ENCODE results near the gene CDH22. TPM values are rescaled to one million over a fixed set of nuclear protein-coding genes. Genes with fewer than 3 reads are reported as not detected.

CDH22 gene
- total and polyA plus RNA-seq, 2 donors (not counting 1 experiment from before 2014, with no cell fraction given): not detected

- no peak overlapping the region for H3K4me3 Mint-ChIP-seq
- DNase-seq (no peak), ATAC-seq (ENCODE audit: low read depth) (no peak)
- POLR2A ChIA-PET: no interaction called here
- H3K27ac Mint-ChIP-seq: no peak overlapping the region
- CTCF ChIA-PET: no interaction called here
- 55% methylated on average over 5 of the region's 7 CpGs for WGBS (ENCODE audit: insufficient coverage)
- Histone ChIP-seq H3K9ac (ENCODE audit: low read length) (no peak overlapping the region), H4K20me1 (ENCODE audit: control insufficient read depth, insufficient read depth, low read length, poor library complexity, severe bottlenecking) (no peaks in the 10 kb centered on the region), H3K9me3 (ENCODE audit: control extremely low read depth in 1 of 3, control insufficient read depth in 2 of 3, insufficient read depth in 1 of 3, low read length in 2 of 3) (no peaks in the 10 kb centered on the region), H3K36me3 (replicated peaks in 1 of 2; ENCODE audit: control extremely low read depth in 1 of 2, control insufficient read depth in 1 of 2, extremely low read depth in 1 of 2, insufficient read depth in 2 of 2, low read length in 1 of 2) (no peaks in the 10 kb centered on the region), H3K4me2 (replicated peaks; ENCODE audit: low read depth, low read length, poor library complexity, severe bottlenecking) (no peak overlapping the region), H3K79me2 (ENCODE audit: control insufficient read depth, insufficient read depth, low read length) (no peaks in the 10 kb centered on the region), H2AFZ (ENCODE audit: insufficient read depth, low read depth, low read length, poor library complexity, severe bottlenecking) (no peak overlapping the region), H3K4me3 (ENCODE audit: control extremely low read depth in 1 of 5, extremely low read depth in 1 of 5, insufficient read depth in 1 of 5, low read depth in 2 of 5, low read length in 4 of 5) (no peak overlapping the region), H3K4me1 (ENCODE audit: control insufficient read depth in 2 of 2, insufficient read depth in 2 of 2, low read length in 2 of 2) (no peaks in the 10 kb centered on the region), H3K27ac (ENCODE audit: low read length in 2 of 2) (no peak overlapping the region), H3K27me3 (replicated peaks in 1 of 4; ENCODE audit: control extremely low read depth in 1 of 4, control insufficient read depth in 3 of 4, insufficient read depth in 4 of 4, low read length in 3 of 4) (peaks cover 0 to 23% (median 0%) of the 10 kb centered on the region in 4 experiments)
- intact Hi-C loops (cut with micrococcal nuclease): no loop called here
- TF ChIP-seq CTCF (IDR thresholded peaks at IDR 0.05) (no peak), EZH2 (IDR thresholded peaks at IDR 0.05; ENCODE audit: borderline replicate concordance, insufficient read depth, low read depth, low read length, poor library complexity, severe bottlenecking) (no peak)
- H3K4me1 Mint-ChIP-seq: no peaks in the 10 kb centered on the region
- H3K27me3 Mint-ChIP-seq: peaks cover 42% of the 10 kb centered on the region
- no peaks in the 10 kb centered on the region for H3K9me3 Mint-ChIP-seq (ENCODE audit: insufficient read depth)
Observed at GRCh38 chr20:46284040-46284427, 24.3 kb downstream of the CDH22 start.

- CTCF ChIA-PET: no interaction called here
- DNase-seq (no peak), ATAC-seq (ENCODE audit: low read depth) (no peak)
- H3K9me3 Mint-ChIP-seq (ENCODE audit: insufficient read depth): no peaks in the 10 kb centered on the region
- no peaks in the 10 kb centered on the region for H3K9me3 ChIP-seq (ENCODE audit: control extremely low read depth in 1 of 3, control insufficient read depth in 2 of 3, insufficient read depth in 1 of 3, low read length in 2 of 3)
- POLR2A ChIA-PET: no interaction called here
- H3K27me3 ChIP-seq (replicated peaks in 1 of 4; ENCODE audit: control extremely low read depth in 1 of 4, control insufficient read depth in 3 of 4, insufficient read depth in 4 of 4, low read length in 3 of 4): peaks cover 0 to 23% (median 0%) of the 10 kb centered on the region in 4 experiments
- TF ChIP-seq CTCF (IDR thresholded peaks at IDR 0.05) (no peak), EZH2 (IDR thresholded peaks at IDR 0.05; ENCODE audit: borderline replicate concordance, insufficient read depth, low read depth, low read length, poor library complexity, severe bottlenecking) (no peak)
- H3K79me2 ChIP-seq (ENCODE audit: control insufficient read depth, insufficient read depth, low read length): no peaks in the 10 kb centered on the region
- H4K20me1 ChIP-seq (ENCODE audit: control insufficient read depth, insufficient read depth, low read length, poor library complexity, severe bottlenecking): no peaks in the 10 kb centered on the region
- H3K27ac Mint-ChIP-seq: no peak overlapping the region
- no peaks in the 10 kb centered on the region for H3K4me1 ChIP-seq (ENCODE audit: control insufficient read depth in 2 of 2, insufficient read depth in 2 of 2, low read length in 2 of 2)
- H3K4me2 ChIP-seq (replicated peaks; ENCODE audit: low read depth, low read length, poor library complexity, severe bottlenecking): no peak overlapping the region
- H3K36me3 ChIP-seq (replicated peaks in 1 of 2; ENCODE audit: control extremely low read depth in 1 of 2, control insufficient read depth in 1 of 2, extremely low read depth in 1 of 2, insufficient read depth in 2 of 2, low read length in 1 of 2): no peaks in the 10 kb centered on the region
- H3K4me3 Mint-ChIP-seq: no peak overlapping the region
- no peak overlapping the region for H2AFZ ChIP-seq (ENCODE audit: insufficient read depth, low read depth, low read length, poor library complexity, severe bottlenecking)
- intact Hi-C loops (cut with micrococcal nuclease): no loop called here
- H3K27me3 Mint-ChIP-seq: peaks cover 44% of the 10 kb centered on the region
- 83% methylated on average over 5 of the region's 12 CpGs for WGBS (ENCODE audit: insufficient coverage)
- no peaks in the 10 kb centered on the region for H3K4me1 Mint-ChIP-seq
- H3K4me3 ChIP-seq (ENCODE audit: control extremely low read depth in 1 of 5, extremely low read depth in 1 of 5, insufficient read depth in 1 of 5, low read depth in 2 of 5, low read length in 4 of 5): no peak overlapping the region
- no peak overlapping the region for H3K9ac ChIP-seq (ENCODE audit: low read length)
- H3K27ac ChIP-seq (ENCODE audit: low read length in 2 of 2): no peak overlapping the region
Observed at GRCh38 chr20:46283426-46284039, 24.8 kb downstream of the CDH22 start.
